Activated naive CD8-positive, alpha-beta T cell (primary cell): ENCODE data around the gene WASL.
"Not testable (repeated sequence)": the region's sequence is repeated elsewhere in the genome, so short reads cannot be mapped to it uniquely, and the experiment has no call there.

ENCODE experiments used
- H3K27ac Mint-ChIP-seq: one replicate; pipeline ENCODE4 v1.8.0; 2021; ENCODE audit warnings: mixed read lengths
- H3K27me3 Mint-ChIP-seq: one replicate; pipeline ENCODE4 v1.8.0; 2021; ENCODE audit warnings: mixed read lengths
- H3K36me3 Mint-ChIP-seq: one replicate; pipeline ENCODE4 v1.8.0; 2021; ENCODE audit warnings: mixed read lengths
- H3K4me1 Mint-ChIP-seq: one replicate; pipeline ENCODE4 v1.8.0; 2021; ENCODE audit warnings: low read depth, mixed read lengths
- H3K4me3 Mint-ChIP-seq: one replicate; pipeline ENCODE4 v1.8.0; 2021; ENCODE audit warnings: mild to moderate bottlenecking, mixed read lengths
- H3K9me3 Mint-ChIP-seq: one replicate; pipeline ENCODE4 v1.8.0; 2021; ENCODE audit warnings: low read depth, mixed read lengths

WASL gene

DNA sequence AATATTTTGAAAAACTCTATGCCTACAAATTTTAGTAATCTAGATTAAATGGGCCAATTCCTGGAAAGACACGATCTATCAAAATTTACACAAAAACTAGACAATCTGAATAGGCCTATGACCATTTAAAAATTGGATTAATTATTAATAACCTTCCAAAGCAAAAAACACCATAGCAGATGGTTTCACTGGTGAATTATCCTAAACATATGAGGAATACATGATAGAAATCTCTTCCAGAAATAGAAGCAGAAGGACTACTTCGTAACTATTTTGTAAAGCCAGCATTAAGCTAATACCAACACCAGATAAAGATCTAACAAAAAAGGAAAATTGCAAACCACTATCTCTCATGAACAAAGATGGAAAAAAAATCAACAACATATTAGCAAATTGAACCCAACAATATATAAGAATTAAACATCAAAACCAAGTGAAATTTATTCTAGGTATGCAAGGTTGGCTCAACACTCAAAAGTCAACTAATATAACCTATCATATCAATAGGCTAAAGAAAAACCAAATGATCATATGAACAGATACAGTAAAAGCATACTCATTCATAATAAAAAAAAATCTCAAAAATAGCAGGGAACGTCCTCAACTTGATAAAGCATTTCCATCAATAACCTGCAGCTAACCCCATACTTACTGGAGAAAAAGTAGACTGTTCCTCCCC is 16.3 kb downstream of the WASL start:
- H3K4me1 Mint-ChIP-seq: peaks cover 62% of the 10 kb centered on the region
- no peaks in the 10 kb centered on the region for H3K27me3 Mint-ChIP-seq
- H3K27ac Mint-ChIP-seq: no peak overlapping the region
- peaks cover 37% of the 10 kb centered on the region for H3K36me3 Mint-ChIP-seq
- H3K4me3 Mint-ChIP-seq: no peak overlapping the region
- H3K9me3 Mint-ChIP-seq: peaks cover 21% of the 10 kb centered on the region

DNA sequence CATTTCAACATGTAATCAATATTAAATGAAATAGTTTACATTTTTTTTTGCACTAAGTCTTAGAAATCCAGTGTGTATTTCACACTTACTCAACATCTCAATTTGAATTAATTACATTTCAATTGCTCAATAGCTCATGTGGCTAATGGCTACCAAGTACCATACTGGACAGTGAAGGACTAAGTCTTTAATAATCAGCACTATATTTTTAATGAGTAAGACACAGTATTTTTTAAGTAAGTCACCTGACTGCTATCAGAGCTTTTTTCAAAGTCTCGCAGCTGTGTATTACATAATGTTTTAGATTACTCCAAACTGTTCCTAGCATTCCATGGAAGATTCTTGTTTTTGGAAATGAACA is 19.6 kb downstream of the WASL start:
- Mint-ChIP-seq H3K4me3 (no peak overlapping the region), H3K27me3 (no peaks in the 10 kb centered on the region), H3K9me3 (peaks cover 12% of the 10 kb centered on the region), H3K27ac (no peak overlapping the region), H3K4me1 (peaks cover 77% of the 10 kb centered on the region), H3K36me3 (peaks cover 34% of the 10 kb centered on the region)

DNA sequence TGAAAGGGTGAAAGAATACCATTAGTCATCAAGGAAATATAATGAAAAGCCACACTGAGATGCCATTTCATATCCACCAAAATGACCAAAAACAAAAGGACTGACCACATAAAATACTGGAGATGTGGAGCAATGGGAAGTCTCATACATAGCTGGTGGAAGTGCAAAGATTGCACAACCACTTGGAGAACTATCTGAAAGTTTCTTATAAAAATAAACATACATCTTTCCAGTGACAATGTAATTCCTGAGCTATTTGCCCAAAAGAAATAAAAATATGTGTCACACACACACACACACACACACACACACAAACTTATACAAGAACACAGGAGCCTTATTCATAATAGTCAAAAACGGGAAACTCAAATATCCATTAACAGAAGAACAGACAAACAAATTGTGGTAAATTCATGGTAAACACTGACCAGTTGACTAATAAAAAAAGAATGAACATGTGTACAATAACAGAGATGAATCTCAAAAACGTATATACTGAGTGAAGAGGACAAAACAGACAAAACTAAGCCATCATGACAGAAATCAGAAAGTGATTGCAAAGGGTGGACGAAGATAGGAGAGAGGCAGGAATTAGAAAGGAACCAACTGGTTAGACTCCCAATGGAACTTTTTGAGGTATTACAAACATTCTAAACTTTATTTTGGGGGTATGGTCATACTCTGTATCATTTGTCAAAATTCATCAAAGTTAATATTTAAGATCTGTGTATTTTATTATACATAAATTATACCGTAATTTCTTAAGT is 21.5 kb downstream of the WASL start:
- Mint-ChIP-seq H3K27ac (no peak overlapping the region), H3K27me3 (no peaks in the 10 kb centered on the region), H3K9me3 (peaks cover 6% of the 10 kb centered on the region), H3K4me1 (peaks cover 71% of the 10 kb centered on the region), H3K36me3 (peaks cover 16% of the 10 kb centered on the region), H3K4me3 (no peak overlapping the region)

DNA sequence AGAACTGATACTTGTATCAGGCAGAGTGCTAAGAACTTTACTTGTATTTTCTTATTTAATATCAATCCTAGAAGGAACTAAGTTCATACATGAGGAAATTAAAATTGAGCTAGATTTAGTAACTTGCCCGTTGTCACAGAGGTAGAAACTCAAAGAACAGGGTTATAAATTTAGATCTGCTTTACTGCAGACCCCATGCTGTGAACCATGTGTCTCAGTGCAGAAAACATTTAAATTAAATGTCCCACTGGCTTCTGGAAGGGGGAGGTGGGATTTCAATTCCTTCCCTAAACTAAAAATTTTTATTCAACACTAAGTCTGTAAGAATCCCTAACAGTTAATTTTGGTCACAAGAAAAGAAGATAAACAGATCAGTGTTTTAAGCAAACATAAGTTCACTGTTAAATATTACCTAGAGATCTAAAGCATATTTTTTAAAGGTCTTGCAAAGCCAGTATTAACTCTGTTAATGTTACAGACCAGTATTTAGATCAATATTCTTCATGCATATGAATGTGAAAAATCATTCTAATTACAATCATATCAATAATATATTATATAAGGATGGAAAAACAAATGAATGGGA is 23.1 kb downstream of the WASL start:
- Mint-ChIP-seq H3K4me3 (no peak overlapping the region), H3K4me1 (peaks cover 71% of the 10 kb centered on the region), H3K27me3 (no peaks in the 10 kb centered on the region), H3K27ac (no peak overlapping the region), H3K36me3 (peaks cover 13% of the 10 kb centered on the region), H3K9me3 (no peaks in the 10 kb centered on the region)

DNA sequence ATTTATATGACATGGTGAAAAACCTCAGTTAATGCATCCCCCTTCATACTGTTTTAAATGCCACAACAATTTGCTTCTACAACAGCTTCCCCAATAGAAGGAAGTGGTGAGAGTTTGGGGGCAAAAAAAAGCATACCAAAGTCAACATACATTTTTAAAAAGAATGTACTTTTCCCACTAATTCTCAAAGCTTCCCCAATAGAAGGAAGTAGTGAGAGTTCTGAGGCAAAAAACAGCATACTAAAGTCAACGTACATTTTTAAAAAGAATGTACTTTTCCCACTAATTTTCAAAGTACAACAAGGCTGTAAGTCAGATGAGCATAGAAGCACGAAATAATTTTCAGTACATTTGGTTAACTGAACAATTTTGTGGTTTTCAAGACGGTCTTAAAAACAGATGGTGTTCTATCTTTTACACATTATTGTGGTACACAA is 24.0 kb downstream of the WASL start:
- H3K27me3 Mint-ChIP-seq: no peaks in the 10 kb centered on the region
- H3K4me1 Mint-ChIP-seq: peaks cover 75% of the 10 kb centered on the region
- no peak overlapping the region for H3K4me3 Mint-ChIP-seq
- H3K27ac Mint-ChIP-seq: peak overlapping the region; percentile 10
- peaks cover 13% of the 10 kb centered on the region for H3K36me3 Mint-ChIP-seq
- H3K9me3 Mint-ChIP-seq: no peaks in the 10 kb centered on the region

DNA sequence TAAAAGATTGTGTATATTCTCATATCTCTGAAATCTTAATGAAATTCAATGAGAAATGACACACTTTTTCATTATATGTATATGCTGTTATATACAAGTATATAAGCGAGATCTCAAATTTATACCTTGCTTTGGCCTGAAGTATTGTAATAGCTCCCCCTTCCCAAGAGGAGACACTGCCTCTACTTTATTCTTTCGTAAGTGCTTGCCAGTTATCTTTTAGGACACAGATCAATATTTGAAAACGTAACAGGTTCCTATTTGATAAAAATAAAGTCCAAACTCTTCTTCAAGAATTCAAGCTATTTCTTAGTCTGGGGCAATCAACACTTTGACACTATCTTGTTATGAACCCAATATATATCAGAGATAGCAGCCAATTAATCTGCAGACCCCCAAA is 24.9 kb downstream of the WASL start:
- H3K4me1 Mint-ChIP-seq: peaks cover 77% of the 10 kb centered on the region
- peaks cover 13% of the 10 kb centered on the region for H3K36me3 Mint-ChIP-seq

DNA sequence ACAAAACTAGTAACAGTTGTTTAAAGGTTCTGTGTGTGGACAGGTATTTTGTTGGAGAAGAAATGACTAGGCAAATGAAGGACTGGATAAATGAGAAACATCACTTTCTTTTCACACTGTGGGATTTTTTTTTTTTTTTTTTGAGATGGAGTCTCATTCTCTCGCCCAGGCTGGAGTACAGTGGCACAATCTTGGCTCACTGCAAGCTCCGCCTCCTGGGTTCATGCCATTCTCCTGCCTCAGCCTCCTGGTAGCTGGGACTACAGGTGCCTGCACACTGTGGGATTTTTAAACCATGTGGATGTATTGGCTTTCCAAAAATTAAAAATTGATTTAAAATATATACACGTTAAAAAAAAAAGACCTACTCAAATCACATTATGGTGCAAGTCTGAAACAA is 28.3 kb downstream of the WASL start:
- peaks cover 63% of the 10 kb centered on the region for H3K4me1 Mint-ChIP-seq
- H3K27ac Mint-ChIP-seq, H3K27me3 Mint-ChIP-seq, H3K9me3 Mint-ChIP-seq, H3K4me3 Mint-ChIP-seq, H3K36me3 Mint-ChIP-seq: not testable (repeated sequence)

More for the DNA sequence above, 24.9 kb downstream of the WASL start:
- no peaks in the 10 kb centered on the region for H3K27me3 Mint-ChIP-seq
- no peaks in the 10 kb centered on the region for H3K9me3 Mint-ChIP-seq
- H3K4me3 Mint-ChIP-seq: no peak overlapping the region
- no peak overlapping the region for H3K27ac Mint-ChIP-seq

DNA sequence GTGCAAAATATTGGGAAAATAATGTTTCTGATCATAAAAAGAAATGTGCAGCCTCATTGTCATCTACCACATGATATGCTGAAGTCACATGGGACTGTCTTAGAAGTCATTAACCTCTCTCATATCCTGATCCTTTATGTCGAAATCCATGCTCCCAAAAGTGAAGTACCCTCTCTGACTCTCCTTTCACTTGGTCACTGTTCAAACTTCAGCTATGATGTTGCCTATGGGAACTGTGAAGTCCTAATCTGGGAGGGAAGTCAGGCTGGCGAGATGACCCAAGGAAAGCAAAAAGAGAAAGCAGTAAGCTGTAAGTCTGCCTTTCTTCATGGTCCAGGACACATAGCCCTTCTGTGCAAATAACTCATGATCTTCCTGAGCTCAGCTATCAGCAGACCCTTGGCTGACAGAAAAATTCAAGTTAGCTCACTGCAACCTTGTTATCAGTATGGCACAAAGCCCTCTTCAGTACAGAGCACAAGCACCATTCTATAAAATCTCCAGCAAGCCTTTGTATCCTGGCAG is 29.5 kb downstream of the WASL start:
- peaks cover 10% of the 10 kb centered on the region for H3K36me3 Mint-ChIP-seq
- H3K9me3 Mint-ChIP-seq: no peaks in the 10 kb centered on the region
- H3K27ac Mint-ChIP-seq: peak overlapping the region; percentile 35
- peak overlapping the region; percentile 0 for H3K4me3 Mint-ChIP-seq
- no peaks in the 10 kb centered on the region for H3K27me3 Mint-ChIP-seq
- H3K4me1 Mint-ChIP-seq: peaks cover 65% of the 10 kb centered on the region

DNA sequence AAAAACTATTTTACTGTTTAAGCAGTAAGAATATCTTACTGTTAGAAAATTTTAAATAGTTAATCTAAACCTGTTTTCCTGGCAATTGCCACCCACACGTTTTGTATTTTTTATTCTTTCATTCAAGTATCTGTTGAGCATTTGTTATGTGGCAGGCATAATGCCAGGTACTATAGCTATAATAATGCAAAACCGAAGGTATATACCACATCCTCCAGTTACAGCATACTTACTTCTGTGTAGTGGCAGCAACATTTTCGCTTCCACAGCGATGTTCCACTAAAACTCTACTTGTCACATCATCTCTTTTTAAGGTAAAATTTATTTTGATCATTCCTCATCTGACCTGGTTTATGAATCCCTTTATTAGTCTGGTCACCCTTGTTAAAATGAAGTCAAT is 30.0 kb downstream of the WASL start:
- Mint-ChIP-seq H3K36me3 (peaks cover 10% of the 10 kb centered on the region), H3K27me3 (no peaks in the 10 kb centered on the region), H3K4me1 (peaks cover 64% of the 10 kb centered on the region), H3K4me3 (peak overlapping the region; percentile 0), H3K9me3 (no peaks in the 10 kb centered on the region), H3K27ac (peak overlapping the region; percentile 35)

DNA sequence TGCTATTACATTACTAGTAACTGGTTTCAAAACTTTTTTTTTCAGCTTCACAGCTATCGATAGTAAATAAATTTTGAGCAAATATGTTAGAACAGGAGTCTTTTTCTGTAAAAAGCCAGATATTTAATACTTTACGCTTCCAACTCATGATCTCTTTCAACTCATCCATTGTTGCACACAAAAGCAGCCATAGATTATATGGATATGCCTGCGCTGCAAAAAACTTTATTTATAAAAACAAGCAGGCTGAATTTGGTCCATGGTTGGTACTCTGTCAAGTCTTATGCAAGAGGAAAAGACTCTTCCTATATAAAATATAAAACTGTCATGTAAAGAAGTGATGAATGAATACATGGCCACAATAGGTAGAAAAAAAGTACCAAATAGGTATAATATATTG is 31.1 kb downstream of the WASL start:
- peaks cover 10% of the 10 kb centered on the region for H3K36me3 Mint-ChIP-seq
- H3K27me3 Mint-ChIP-seq: no peaks in the 10 kb centered on the region
- no peaks in the 10 kb centered on the region for H3K9me3 Mint-ChIP-seq

DNA sequence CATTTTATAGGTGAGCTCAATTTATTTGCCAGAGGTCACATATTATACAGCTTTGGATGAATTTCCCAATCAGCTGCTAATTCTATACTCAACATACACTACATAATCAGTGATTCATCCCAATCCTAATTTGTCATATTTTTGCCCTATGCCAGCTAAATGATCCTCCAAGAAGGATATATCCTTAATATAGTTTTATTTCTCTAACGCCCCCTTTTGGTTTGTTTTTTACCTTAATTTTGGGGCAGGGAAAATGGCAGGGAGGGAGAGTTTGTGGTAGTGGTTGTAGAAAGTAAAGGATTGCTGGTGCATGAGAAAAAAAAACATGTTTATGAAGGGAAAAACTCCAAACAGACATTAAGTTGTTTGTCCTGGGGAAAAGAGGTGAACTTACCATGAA is 31.9 kb downstream of the WASL start:
- no peak overlapping the region for H3K4me3 Mint-ChIP-seq
- no peaks in the 10 kb centered on the region for H3K27me3 Mint-ChIP-seq
- H3K36me3 Mint-ChIP-seq: peaks cover 10% of the 10 kb centered on the region
- H3K27ac Mint-ChIP-seq: no peak overlapping the region
- peaks cover 70% of the 10 kb centered on the region for H3K4me1 Mint-ChIP-seq
- no peaks in the 10 kb centered on the region for H3K9me3 Mint-ChIP-seq

More for the DNA sequence above, 31.1 kb downstream of the WASL start:
- H3K27ac Mint-ChIP-seq: no peak overlapping the region
- peaks cover 64% of the 10 kb centered on the region for H3K4me1 Mint-ChIP-seq
- no peak overlapping the region for H3K4me3 Mint-ChIP-seq

DNA sequence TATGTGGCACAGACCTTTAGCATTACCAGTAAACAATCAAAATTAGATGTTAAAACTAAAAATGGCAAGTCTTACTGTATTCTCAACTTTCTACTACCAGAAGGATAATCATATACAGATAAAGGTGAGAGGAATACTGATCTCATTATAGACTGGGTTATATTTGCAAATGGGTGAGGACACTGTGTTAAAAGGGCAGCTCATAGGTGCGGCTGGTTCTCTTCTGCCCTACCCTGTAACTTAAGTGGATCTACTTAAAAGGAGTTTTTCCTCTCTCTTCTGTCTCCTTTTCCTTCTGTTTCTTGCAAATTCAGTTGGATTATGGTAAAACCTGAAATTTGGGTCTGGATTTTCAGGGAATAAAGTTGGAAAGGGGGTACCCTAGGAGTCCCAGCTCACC is 33.0 kb downstream of the WASL start:
- H3K27me3 Mint-ChIP-seq: no peaks in the 10 kb centered on the region
- no peak overlapping the region for H3K27ac Mint-ChIP-seq
- no peak overlapping the region for H3K4me3 Mint-ChIP-seq
- no peaks in the 10 kb centered on the region for H3K9me3 Mint-ChIP-seq
- H3K4me1 Mint-ChIP-seq: peaks cover 72% of the 10 kb centered on the region
- H3K36me3 Mint-ChIP-seq: peaks cover 10% of the 10 kb centered on the region

DNA sequence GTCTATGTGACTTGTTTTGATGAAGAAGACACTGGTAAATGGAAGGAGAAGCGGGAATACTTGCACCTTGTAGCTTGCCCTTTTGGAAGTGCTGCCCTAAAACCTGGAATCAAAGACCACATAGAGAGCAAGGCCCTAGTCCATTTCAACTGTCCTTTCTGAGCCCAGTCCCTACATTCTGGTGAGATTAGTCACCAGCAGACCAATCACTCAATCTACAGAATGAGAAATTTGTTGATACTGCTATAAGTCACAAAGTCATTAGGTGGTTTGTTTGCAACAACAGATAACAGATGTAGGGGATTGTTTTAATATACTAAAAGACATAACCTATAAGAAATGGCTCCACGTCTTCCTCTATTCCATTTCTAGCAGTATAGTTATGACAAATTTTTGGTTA is 33.6 kb downstream of the WASL start:
- H3K4me1 Mint-ChIP-seq: peaks cover 74% of the 10 kb centered on the region
- no peak overlapping the region for H3K4me3 Mint-ChIP-seq
- H3K36me3 Mint-ChIP-seq: peaks cover 10% of the 10 kb centered on the region
- no peaks in the 10 kb centered on the region for H3K27me3 Mint-ChIP-seq
- no peak overlapping the region for H3K27ac Mint-ChIP-seq
- no peaks in the 10 kb centered on the region for H3K9me3 Mint-ChIP-seq

DNA sequence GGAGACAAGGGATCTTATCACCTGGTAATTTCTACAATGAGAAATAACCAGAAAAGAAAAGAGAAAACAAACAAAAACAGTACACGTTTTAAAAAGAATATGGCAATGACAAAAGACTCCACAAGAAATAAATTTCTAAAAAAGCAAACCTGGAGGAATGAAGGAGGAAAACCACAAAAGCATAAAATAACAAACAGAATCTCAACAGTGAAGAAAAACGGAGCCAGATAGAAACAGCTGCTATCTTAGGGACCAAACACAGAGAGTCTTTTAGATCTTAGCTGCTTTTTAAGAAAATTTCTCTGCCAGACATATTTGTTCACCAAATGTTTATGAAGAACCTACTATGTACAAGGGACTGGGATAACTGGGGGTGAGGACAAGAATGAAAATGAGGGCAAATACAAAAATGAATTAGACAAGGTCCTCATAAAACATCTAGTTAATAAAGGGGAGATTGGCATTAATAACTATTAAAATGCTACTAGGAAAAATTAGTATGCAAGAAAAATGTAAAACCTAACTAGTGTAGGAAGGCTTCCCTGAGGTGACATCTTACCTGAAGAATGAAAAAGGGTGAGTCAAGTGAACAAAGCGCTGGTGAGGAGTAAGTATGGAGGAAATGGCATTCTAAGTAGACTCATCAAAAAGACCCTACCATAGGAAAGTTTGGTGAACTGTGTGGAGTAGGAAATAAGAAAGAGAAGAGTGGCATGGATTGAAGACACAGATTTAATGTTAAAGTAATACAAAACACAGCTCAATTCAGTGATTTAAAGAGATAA is 34.3 kb downstream of the WASL start:
- Mint-ChIP-seq H3K27ac (no peak overlapping the region), H3K4me3 (peak overlapping the region; percentile 3), H3K36me3 (peaks cover 10% of the 10 kb centered on the region), H3K27me3 (no peaks in the 10 kb centered on the region), H3K4me1 (peaks cover 69% of the 10 kb centered on the region), H3K9me3 (no peaks in the 10 kb centered on the region)

DNA sequence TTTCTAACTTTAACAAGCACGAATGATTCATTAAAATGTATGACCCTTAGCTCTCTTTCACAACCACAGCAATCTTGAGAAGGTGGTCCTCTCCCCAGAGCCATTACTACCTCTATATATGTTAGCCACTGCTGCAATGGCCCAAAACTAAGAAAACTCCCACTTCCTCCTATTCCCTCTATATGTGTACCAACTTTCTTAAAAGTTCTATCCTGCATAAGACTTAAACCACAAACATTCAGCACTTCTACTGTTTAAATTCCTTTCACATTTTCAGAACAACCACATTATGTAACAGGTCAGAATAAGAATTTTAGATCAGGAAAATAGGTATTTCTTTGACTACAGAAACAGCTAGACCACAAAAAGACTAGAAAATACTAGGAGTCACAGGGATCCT is 36.2 kb downstream of the WASL start:
- H3K4me1 Mint-ChIP-seq: peaks cover 59% of the 10 kb centered on the region
- no peak overlapping the region for H3K4me3 Mint-ChIP-seq
- peak overlapping the region; percentile 16 for H3K27ac Mint-ChIP-seq
- no peaks in the 10 kb centered on the region for H3K27me3 Mint-ChIP-seq
- no peaks in the 10 kb centered on the region for H3K9me3 Mint-ChIP-seq
- peaks cover 12% of the 10 kb centered on the region for H3K36me3 Mint-ChIP-seq
